PC-9 (cell line): Measurements from ENCODE around the gene SLC25A52.

Experiments
- CTCF ChIP-seq: fragments of 200-600 bp; sonication (generic); conservative IDR thresholded peaks from 2 replicates; pipeline ENCODE4 v1.6.1; 2017; ENCODE audit warnings: mixed run types, antibody characterized with exemption, mild to moderate bottlenecking, moderate library complexity
- EZH2 ChIP-seq: fragments of 200-600 bp; sonication (generic); IDR thresholded peaks from 2 replicates; pipeline ENCODE4 v1.8.0; 2017; ENCODE audit warnings: antibody characterized with exemption, low read depth

- TF ChIP-seq CTCF (no peak), EZH2 (no peak)
These were observed 32.9 kb upstream of the SLC25A52 start for GRCh38 chr18:31793531-31793930.
